Left colon (tissue), 2 donors: ENCODE data around the gene ZNF169. TPM values are rescaled to one million over a fixed set of nuclear protein-coding genes. Genes with fewer than 3 reads are reported as not detected.
A peak's percentile ranks its signal among the peaks of the same experiment; 100 is the strongest.
"Not testable (repeated sequence)": the region's sequence is repeated elsewhere in the genome, so short reads cannot be mapped to it uniquely, and the experiment has no call there.

ENCODE experiments used
- ATAC-seq: fragments of 200-7000 bp; cut with Tn5 transposase; one replicate; pipeline ENCODE4 v1.9.1; 2020; ENCODE audit warnings: mild to moderate bottlenecking, moderate library complexity
- DNase-seq, 2 donors: peaks; one replicate each; pipeline ENCODE4 v3.0.0-alpha.2; 2020
- intact Hi-C, 2 donors: fragments of 100-400 bp; cut with DNase I in 1 of 2; cut with micrococcal nuclease in 1 of 2; formaldehyde crosslinking; loops; one replicate each; pipeline versions ENCODE4 v1.11.2 to v1.14.0; 2022; cut with DNase I, micrococcal nuclease
- long read RNA-seq: library from polyadenylated mRNA; unstranded; transcript quantifications from one replicate; pipeline ENCODE4 v2.0.0, GENCODE V29; 2021
- total RNA-seq, 2 donors: library from RNA; stranded (reverse); fragmentation: NEBNext Ultra II Directional; extraction: Animal tissue kit (Norgen Biotek cat#: 25700); gene quantifications; one replicate each; pipeline ENCODE4 v1.2.1, GENCODE V29; 2021
- donor health status: DM: no; HTN: no; CAD: no.
- donor health status: DM: yes; HTN: yes; CAD: no.

Gene ZNF169
- total RNA-seq = 10 to 100 TPM in 1 of 2 donors, 1 to 10 TPM in 1; 9.5 to 10.2 TPM
- long read RNA-seq, partial matches to known transcripts = 0 of 3 reads
- long read RNA-seq, other reads (novel, unspliced or antisense) = 1 of 3 reads

- intact Hi-C loops = no loop called here
- DNase-seq = peak; percentile 92 to 95
- peak; percentile 100 for ATAC-seq
Measured at GRCh38 chr9:94259077-94259862, at the start of gene ZNF169. Gene ZNF169, plus strand, starts transcription at chr9:94259298. Its CDS starts 19,515 bp downstream, at chr9:94278813.

DNA sequence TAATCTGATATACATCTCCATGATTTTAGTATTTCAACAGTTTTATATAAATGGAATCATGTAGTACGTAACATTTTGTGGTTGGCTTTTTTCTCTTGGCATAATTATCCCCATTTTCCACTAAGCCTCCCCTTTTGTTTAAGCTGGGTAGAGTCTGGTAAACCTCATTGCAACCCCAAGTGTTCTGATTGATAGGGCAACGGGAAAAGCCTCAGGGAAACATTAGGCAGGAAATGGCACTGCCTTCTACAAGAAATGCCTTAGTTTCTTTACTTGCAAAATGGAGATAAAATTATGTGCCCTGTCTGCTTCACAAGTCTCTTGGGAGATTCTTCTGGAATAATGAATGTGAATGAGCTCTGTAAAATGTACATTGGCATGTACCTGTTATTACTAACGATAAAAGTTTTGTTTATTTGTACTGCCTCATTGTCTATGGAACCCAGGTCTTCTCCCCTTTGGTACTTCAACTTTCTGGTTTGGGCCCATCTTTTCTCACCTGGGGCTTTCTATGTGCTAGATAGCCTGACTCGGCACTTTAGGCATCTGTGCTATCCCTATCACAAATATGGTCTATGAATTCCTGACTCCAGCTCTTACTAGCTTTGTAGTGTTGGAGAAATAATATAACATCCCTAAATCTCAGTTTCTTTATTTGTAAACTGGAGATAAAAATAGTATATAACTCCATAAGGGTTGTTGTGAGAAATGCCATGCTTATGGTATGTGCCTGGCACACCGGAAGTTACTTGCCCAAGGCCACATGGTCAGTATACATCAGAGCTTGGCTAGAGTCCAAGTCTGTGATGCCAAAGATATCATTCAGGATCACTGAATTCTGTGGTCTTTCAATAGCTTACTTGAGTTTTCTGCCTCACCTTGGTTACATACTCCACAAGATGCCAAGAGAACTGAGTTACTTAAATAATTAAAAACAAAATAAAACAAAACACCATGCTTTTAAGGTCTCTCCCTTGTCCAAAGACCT is 48.2 kb upstream of the ZNF169 start:
- DNase-seq = no peak
- intact Hi-C loops = no loop called here
- ATAC-seq = no peak

- intact Hi-C loops = loop anchor here in 1 of 2 donors (2.0 kb wide), 1 partner anchor 147 kb away; no protein-coding TSS in a partner anchor
- DNase-seq = no peak
Measured at GRCh38 chr9:94212091-94212490, 47.0 kb upstream of the ZNF169 start.

DNA sequence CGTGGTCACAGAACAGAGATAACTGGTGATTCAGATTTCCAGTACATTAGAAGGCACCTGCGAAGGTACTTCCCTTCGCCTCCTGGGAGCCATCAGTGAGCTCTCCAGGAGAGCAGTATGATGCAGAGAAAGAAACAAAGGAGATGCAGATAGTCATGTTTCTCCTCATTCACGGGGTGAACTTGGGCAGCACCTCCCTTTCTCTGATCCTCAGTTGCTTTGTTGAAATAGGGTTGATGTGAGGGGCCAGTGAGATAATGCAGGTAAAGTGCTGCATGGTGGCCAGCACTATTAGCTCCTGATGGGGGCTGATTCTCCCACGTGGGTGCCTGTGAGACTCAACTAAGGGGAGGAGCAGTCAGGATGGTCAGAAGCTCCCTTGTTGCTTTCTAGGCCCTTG is 46.6 kb upstream of the ZNF169 start:
- intact Hi-C loops = loop anchor here in 1 of 2 donors (2.0 kb wide), 1 partner anchor 148 kb away; no protein-coding TSS in a partner anchor
- ATAC-seq (no peak), DNase-seq (no peak)

More at GRCh38 chr9:94212091-94212490, 47.0 kb upstream of the ZNF169 start:
- ATAC-seq = no peak

GRCh38 chr9:94213511-94214124 is 45.5 kb upstream of the ZNF169 start:
- intact Hi-C loops = loop anchor here in 1 of 2 donors (2.0 kb wide), 1 partner anchor 149 kb away; no protein-coding TSS in a partner anchor
- DNase-seq = peak; percentile 53 to 66
- peak; percentile 99 for ATAC-seq

DNA sequence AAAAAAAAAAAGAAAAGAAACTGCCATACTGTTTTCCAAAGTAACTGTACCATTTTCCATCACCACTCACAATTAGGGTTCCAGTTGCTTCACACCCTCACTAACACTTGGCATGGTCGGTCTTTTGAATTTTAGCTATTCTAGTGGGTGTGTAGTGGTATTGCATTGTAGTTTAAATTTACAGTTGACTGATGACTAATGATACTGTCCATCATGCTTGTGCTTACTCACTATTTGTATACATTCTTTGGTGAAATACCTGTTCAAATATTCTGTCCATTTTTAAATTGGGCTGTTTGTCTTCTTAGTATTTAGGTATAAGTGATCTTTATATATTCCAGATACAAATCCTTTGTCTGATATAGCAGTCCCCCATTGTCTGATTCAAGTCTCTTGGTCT is 36.2 kb upstream of the ZNF169 start:
- ATAC-seq = no peak
- no peak for DNase-seq
- intact Hi-C loops = no loop called here

DNA sequence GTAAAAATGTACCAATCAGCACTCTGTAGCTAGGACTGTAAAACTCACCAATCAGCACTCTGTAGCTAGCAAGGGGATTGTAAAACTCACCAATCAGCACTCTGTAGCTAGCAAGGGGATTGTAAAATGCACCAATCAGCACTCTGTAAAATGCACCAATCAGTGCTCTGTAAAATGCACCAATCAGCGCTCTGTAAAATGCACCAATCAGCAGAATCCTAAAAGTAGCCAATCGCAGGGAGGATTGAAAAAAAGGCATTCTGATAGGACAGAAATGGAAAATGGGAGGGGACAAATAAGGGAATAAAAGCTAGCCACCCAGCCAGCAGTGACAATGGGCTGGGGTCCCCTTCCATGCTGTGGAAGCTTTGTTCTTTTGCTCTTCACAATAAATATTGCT is 33.7 kb upstream of the ZNF169 start:
- intact Hi-C loops, DNase-seq, ATAC-seq: not testable (repeated sequence)

DNA sequence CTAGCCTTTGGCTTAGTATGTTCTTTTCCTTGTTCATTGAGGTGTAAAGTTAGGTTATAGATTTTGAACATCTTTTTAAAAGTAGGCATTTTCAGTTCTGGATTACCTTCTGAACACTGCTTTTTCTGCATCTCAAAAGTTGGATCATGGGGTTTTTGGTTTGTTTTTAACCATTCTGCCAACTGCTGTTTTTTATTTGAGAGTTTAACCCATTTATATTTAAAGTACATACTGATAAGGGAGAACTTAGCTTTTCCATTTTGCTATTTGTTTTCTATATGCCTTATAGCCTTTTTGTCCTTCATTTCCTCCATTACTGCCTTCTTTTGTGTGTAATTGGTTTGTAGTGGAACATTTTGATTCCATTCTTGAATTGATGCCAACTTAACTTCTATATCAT is 30.5 kb upstream of the ZNF169 start:
- DNase-seq (no peak), ATAC-seq (no peak)
- intact Hi-C loops = no loop called here

DNA sequence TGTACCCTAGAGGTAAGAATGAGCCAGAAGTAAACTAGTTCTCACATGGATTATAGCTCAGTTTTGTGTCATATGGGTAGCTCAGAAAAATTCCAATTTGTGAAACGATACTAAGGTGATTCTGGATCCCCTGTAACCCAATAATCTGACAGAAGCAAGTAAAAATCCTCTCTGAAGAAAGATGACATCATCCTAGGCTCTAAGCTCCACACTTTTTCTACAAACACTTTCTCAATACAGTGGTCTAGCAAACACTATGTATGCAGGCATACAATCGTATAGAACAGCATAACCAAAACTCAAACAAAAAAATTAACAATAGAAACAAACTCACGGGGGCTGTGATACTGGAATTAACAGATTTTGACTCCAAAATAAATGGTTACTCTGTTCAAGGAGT is 26.7 kb upstream of the ZNF169 start:
- ATAC-seq (no peak), DNase-seq (no peak)
- intact Hi-C loops = no loop called here

GRCh38 chr9:94241098-94241497 is 18.0 kb upstream of the ZNF169 start:
- ATAC-seq, DNase-seq, intact Hi-C loops: not testable (repeated sequence)

GRCh38 chr9:94245651-94246050 is 13.4 kb upstream of the ZNF169 start:
- DNase-seq (no peak), ATAC-seq (no peak)
- intact Hi-C loops = no loop called here

GRCh38 chr9:94250456-94250855 is 8.6 kb upstream of the ZNF169 start:
- ATAC-seq (no peak), DNase-seq (no peak)
- intact Hi-C loops = no loop called here

GRCh38 chr9:94256007-94256406 is 3.1 kb upstream of the ZNF169 start:
- intact Hi-C loops = no loop called here
- no peak for DNase-seq
- ATAC-seq = no peak

DNA sequence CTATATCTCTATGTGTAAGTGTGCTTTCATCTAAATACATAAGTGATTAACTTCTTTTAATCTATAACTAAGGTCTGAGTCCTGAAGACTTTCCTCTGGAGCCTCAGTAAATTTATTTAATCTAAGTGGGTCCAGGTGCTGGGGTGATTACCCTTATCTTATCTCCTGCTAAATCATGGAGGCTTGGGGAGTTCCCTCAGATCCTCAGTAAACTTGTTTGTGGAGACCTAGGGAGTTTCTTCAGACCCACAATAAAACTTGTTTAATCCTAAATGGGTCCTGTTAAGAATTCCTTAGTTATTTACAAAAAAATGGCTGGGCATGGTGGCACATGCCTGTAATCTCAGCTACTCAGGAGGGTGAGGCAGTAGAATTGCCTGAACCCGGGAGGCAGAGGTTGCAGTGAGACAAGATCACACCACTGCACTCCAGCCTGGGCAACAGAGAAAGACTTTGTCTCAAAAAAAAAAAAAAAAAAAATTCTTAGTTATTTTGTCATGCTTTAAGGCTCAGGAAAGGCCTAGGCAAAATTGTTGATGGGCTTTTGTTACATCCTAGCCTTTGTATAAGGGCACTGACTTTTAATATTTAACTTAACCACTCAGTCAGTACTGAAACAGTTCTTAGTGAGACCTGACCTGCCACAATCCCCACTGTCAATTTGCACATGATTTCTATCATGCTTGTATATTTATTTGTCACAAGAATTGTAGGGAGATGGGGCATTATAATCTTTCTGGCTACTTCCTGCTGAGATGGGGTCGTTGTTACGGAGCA is 6.7 kb downstream of the ZNF169 start:
- peak; percentile 83 for ATAC-seq

GRCh38 chr9:94269264-94269663 is 10.2 kb downstream of the ZNF169 start:
- ATAC-seq (no peak), DNase-seq (no peak)
- intact Hi-C loops = no loop called here

More for the DNA sequence above, 6.7 kb downstream of the ZNF169 start:
- intact Hi-C loops = not testable (repeated sequence)
- DNase-seq = peak; percentile 39 to 62

DNA sequence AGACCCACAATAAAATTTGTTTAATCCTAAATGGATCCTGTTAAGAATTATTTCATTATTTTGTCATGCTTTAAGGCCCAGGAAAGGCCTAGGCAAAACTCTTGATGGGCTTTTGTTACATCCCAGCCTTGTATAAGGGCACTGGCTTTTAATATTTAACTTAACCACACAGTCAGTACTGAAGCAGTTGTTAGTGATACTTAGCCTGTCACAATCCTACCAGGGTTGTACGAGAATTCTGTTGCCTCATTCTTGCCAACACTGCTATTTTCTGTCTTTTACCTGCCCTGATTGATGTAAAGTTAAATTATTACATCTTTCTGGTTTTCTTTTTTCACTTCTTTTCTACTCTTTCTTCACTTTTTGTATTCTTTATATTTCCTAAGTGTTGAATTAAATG is 10.9 kb downstream of the ZNF169 start:
- intact Hi-C loops = no loop called here
- ATAC-seq (no peak), DNase-seq (no peak)

DNA sequence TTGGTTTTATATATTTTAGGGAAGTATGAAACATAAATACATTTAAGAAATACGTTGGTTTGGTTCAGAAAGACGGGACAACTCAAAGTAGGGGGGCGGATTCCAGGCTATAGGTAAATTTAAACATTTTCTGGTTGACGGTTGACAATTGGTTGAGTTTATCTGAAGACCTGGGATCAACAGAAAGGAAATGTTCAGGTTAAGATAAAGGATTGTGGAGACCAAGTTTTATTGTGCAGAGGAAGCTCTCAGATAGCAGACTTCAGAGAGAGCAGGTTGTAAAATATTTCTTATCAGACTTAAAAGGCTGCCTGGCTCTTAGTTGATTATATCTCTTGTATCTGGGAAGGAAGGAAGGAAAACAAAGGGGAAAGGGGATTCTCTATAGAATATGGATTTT is 17.9 kb downstream of the ZNF169 start:
- ATAC-seq = peak; percentile 17
- intact Hi-C loops, DNase-seq: not testable (repeated sequence)
